HCT116 (cell line): ENCODE measurements around the gene NARS2.

Source experiments
- CEBPB ChIP-seq: IDR thresholded peaks from 2 replicates; pipeline ENCODE4 v1.6.1; 2012; ENCODE audit warnings: low read depth
- EZH2 ChIP-seq: fragments of 200-600 bp; sonication (generic); IDR thresholded peaks from 2 replicates; pipeline ENCODE4 v1.6.1; 2017; ENCODE audit warnings: antibody characterized with exemption, mixed run types
- EZH2phosphoT487 ChIP-seq: fragments of 200-600 bp; IDR thresholded peaks from 2 replicates; pipeline ENCODE4 v1.6.1; 2018; ENCODE audit warnings: antibody characterized with exemption, borderline replicate concordance
- POLR2A ChIP-seq: IDR thresholded peaks from 2 replicates; pipeline ENCODE4 v1.7.0; 2011; ENCODE audit warnings: borderline replicate concordance; ENCODE audit not compliant: insufficient read depth, insufficient read length; ENCODE audit errors: extremely low read depth
- SIN3A ChIP-seq: IDR thresholded peaks from 2 replicates; pipeline ENCODE4 v1.6.1; 2012; ENCODE audit warnings: low read depth
- TF ChIP-seq, protein P1 (sequence below), 3 experiments: fragments of 200-600 bp in 1 of 3; sonication (generic) in 1 of 3; IDR thresholded peaks in 2 of 3; conservative IDR thresholded peaks in 1 of 3; 2 replicates each; pipeline ENCODE4 v1.5.1; 2012 to 2017; ENCODE audit warnings: low read depth in 2 of 3, low read length in 2 of 3, antibody characterized with exemption in 1 of 3, borderline replicate concordance in 1 of 3, control low read depth in 1 of 3, mild to moderate bottlenecking in 1 of 3, mixed read lengths in 1 of 3, mixed run types in 1 of 3, moderate library complexity in 1 of 3; ENCODE audit not compliant: insufficient read depth in 1 of 3

DNA sequence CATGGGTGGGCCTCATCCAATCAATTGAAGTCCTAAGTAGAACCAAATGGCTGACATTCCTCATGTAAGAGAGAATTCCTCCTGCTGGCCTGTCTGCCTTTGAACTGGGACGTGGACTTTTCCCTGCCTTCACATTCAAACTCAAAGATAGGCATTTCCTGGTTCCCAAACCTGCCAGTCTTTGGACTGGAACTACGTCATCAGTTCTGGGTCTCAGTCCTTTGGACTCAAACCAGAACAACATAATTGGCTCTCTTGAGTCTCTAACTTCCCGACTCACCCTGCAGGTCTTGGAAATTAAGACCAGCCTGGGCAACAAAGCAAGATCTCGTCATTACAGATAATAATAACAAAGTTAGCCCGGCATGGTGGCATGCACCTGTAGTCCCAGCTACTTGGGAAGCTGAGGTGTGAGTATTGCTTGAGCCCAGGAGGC is 38.7 kb upstream of the NARS2 start:
- TF ChIP-seq, protein P1, sequence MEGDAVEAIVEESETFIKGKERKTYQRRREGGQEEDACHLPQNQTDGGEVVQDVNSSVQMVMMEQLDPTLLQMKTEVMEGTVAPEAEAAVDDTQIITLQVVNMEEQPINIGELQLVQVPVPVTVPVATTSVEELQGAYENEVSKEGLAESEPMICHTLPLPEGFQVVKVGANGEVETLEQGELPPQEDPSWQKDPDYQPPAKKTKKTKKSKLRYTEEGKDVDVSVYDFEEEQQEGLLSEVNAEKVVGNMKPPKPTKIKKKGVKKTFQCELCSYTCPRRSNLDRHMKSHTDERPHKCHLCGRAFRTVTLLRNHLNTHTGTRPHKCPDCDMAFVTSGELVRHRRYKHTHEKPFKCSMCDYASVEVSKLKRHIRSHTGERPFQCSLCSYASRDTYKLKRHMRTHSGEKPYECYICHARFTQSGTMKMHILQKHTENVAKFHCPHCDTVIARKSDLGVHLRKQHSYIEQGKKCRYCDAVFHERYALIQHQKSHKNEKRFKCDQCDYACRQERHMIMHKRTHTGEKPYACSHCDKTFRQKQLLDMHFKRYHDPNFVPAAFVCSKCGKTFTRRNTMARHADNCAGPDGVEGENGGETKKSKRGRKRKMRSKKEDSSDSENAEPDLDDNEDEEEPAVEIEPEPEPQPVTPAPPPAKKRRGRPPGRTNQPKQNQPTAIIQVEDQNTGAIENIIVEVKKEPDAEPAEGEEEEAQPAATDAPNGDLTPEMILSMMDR (IDR thresholded peaks at IDR 0.05 in 2 of 3, conservative IDR thresholded peaks at IDR 0.05 in 1 of 3; ENCODE audit: borderline replicate concordance in 1 of 3, insufficient read depth in 1 of 3, low read depth in 2 of 3, low read length in 2 of 3) = no peak
- no peak for TF ChIP-seq POLR2A
- no peak for TF ChIP-seq CEBPB
- no peak for TF ChIP-seq EZH2phosphoT487
- TF ChIP-seq SIN3A = no peak
- TF ChIP-seq EZH2 = no peak
